ENCODE measurements around the gene POMT1. TPM values are rescaled to one million over a fixed set of nuclear protein-coding genes. Genes with fewer than 3 reads are reported as not detected.

POMT1 gene
- total RNA-seq, 1 donor from 2014 or later, result 29.3 TPM

DNA sequence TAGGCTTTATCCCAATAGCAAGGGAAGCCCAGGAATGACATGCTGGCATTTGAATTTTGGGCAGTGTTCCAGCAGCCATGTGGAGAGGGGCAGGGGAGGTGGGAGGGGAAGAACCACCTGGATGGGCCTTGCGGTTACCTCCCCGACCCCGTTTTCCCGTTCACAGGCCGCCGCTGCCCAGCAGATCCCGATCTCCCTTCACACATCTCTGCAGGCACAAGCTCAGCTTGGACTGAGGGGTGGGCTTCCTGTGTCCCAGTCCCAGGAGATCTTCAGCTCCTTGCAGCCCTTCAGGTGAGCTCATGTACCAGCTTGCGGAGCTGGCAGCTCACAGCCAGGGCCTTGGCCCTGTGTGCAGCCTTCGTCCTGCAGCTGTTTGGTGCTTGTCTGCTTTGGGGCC is 15.7 kb upstream of the POMT1 start:
- DNase-seq (ENCODE audit: low read depth), result no peak
- Histone ChIP-seq H3K36me3 (ENCODE audit: control insufficient read depth, insufficient read depth, low read length) (peaks cover 5% of the 10 kb centered on the region), H3K27me3 (ENCODE audit: control insufficient read depth, insufficient read depth, low read length) (no peaks in the 10 kb centered on the region), H3K4me3 (ENCODE audit: low read depth, low read length) (no peak overlapping the region)
- TF ChIP-seq, protein P1, sequence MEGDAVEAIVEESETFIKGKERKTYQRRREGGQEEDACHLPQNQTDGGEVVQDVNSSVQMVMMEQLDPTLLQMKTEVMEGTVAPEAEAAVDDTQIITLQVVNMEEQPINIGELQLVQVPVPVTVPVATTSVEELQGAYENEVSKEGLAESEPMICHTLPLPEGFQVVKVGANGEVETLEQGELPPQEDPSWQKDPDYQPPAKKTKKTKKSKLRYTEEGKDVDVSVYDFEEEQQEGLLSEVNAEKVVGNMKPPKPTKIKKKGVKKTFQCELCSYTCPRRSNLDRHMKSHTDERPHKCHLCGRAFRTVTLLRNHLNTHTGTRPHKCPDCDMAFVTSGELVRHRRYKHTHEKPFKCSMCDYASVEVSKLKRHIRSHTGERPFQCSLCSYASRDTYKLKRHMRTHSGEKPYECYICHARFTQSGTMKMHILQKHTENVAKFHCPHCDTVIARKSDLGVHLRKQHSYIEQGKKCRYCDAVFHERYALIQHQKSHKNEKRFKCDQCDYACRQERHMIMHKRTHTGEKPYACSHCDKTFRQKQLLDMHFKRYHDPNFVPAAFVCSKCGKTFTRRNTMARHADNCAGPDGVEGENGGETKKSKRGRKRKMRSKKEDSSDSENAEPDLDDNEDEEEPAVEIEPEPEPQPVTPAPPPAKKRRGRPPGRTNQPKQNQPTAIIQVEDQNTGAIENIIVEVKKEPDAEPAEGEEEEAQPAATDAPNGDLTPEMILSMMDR (IDR thresholded peaks at IDR 0.05; ENCODE audit: insufficient read depth, low read length, poor library complexity, severe bottlenecking), result no peak

DNA sequence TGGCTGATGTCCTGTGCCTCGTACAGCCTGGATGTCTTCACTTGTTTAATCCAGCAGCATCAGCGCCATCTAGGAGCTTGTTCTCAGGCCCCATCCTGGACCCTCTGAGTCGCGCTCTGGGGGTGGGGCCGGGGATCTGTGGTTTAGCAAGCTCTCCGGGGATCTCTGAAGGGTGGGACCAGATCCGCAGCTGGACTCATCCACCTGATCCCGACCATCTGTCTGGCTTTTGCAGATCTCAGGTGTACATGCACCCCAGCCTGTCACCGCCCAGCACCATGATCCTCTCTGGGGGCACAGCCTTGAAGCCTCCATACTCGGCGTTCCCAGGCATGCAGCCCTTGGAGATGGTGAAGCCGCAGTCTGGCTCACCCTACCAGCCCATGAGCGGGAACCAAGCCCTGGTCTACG is 15.1 kb upstream of the POMT1 start:
- Histone ChIP-seq H3K27me3 (ENCODE audit: control insufficient read depth, insufficient read depth, low read length) (no peaks in the 10 kb centered on the region), H3K36me3 (ENCODE audit: control insufficient read depth, insufficient read depth, low read length) (peaks cover 3% of the 10 kb centered on the region), H3K4me3 (ENCODE audit: low read depth, low read length) (no peak overlapping the region)
- TF ChIP-seq, protein P1 (IDR thresholded peaks at IDR 0.05; ENCODE audit: insufficient read depth, low read length, poor library complexity, severe bottlenecking), result no peak
- DNase-seq (ENCODE audit: low read depth), result no peak

DNA sequence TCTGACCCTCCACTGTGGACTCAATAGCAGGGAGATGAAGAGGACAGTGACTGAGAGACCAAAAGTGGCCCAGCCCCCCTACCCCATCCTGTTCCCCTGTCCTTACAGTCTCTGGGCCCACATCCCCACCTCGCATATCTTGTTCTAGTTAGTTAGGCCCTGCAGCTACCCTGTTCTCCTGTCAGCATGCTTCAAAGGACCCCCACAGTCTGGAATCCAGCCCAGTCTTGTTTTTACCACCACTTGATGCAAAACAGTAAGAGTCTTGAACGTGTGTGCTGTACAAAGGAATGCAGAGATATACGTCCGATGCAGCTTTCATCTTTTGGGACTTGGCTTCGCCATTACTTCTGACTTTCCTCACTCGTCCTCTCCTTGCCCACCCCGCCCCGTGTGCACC is 12.2 kb upstream of the POMT1 start:
- TF ChIP-seq, protein P1 (IDR thresholded peaks at IDR 0.05; ENCODE audit: insufficient read depth, low read length, poor library complexity, severe bottlenecking), result no peak
- Histone ChIP-seq H3K4me3 (ENCODE audit: low read depth, low read length) (no peak overlapping the region), H3K36me3 (ENCODE audit: control insufficient read depth, insufficient read depth, low read length) (peaks cover 1% of the 10 kb centered on the region), H3K27me3 (ENCODE audit: control insufficient read depth, insufficient read depth, low read length) (no peaks in the 10 kb centered on the region)
- no peak for DNase-seq (ENCODE audit: low read depth)

DNA sequence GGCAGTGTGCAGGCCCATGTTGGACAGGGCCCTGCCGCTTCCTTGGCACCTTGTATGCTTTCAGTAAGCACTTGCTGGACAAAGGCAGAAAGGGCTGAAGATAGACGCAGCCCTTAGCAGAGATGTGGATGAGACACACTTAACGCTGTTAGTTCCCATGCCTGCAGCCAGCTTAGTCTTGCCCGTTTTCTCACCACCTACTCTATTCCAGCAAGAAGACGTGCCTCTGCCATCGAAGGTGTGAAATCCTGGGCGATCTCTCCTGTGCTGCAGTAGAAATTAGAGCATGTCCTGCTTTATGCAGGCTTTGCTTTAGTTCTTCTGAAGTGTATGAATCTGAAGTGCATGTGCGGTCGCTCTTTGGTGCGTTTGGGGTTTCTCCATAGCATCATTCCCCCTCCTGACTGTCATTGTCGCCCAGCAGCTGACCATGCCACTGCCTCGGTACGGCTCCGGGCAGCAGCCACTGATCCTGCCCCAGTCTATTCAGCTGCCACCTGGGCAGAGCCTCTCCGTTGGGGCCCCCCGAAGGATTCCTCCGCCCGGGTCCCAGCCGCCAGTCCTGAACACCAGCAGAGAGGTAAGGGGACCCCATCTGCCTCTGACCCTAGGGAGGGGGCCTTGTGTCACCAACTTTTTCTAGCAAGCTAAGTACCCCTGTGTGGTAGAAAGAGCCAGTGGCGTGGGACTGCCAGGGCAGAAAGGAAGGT is 11.6 kb upstream of the POMT1 start:
- Histone ChIP-seq H3K27me3 (ENCODE audit: control insufficient read depth, insufficient read depth, low read length) (no peaks in the 10 kb centered on the region), H3K4me3 (ENCODE audit: low read depth, low read length) (no peak overlapping the region), H3K36me3 (ENCODE audit: control insufficient read depth, insufficient read depth, low read length) (peaks cover 1% of the 10 kb centered on the region)
- DNase-seq (ENCODE audit: low read depth), result no peak
- TF ChIP-seq, protein P1 (IDR thresholded peaks at IDR 0.05; ENCODE audit: insufficient read depth, low read length, poor library complexity, severe bottlenecking), result no peak

DNA sequence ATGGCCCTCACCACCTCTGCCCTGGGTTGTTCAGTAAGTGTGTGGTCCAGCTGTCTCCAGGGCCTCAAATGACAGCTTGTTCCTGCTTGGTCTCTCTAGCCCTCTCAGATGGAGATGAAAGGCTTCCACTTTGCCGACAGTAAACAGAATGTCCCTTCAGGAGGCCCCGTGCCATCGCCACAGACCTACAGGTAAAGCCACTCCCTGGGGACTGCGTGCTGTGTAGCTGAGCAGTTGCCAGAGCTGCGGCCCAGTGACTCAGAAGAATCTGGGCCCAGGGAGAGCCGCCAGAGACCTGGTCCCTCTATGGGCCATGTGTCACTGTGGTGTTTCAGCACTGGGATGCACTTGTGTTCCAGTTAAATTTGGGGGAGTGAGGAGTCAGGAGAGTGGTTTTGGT is 10.6 kb upstream of the POMT1 start:
- Histone ChIP-seq H3K36me3 (ENCODE audit: control insufficient read depth, insufficient read depth, low read length) (peaks cover 3% of the 10 kb centered on the region), H3K4me3 (ENCODE audit: low read depth, low read length) (no peak overlapping the region), H3K27me3 (ENCODE audit: control insufficient read depth, insufficient read depth, low read length) (no peaks in the 10 kb centered on the region)
- DNase-seq (ENCODE audit: low read depth), result no peak
- TF ChIP-seq, protein P1 (IDR thresholded peaks at IDR 0.05; ENCODE audit: insufficient read depth, low read length, poor library complexity, severe bottlenecking), result no peak
